GM18519 (cell line): ENCODE results near the gene VIPR2.
"Not testable (repeated sequence)": the region's sequence is repeated elsewhere in the genome, so short reads cannot be mapped to it uniquely, and the experiment has no call there.

Experiments used
- ATAC-seq: cut with Tn5 transposase; IDR thresholded peaks from one replicate; pipeline ENCODE4 v1.9.1; 2021; ENCODE audit warnings: mild to moderate bottlenecking, moderate library complexity; ENCODE audit not compliant: unreplicated experiment, low FRiP score

VIPR2 gene

DNA sequence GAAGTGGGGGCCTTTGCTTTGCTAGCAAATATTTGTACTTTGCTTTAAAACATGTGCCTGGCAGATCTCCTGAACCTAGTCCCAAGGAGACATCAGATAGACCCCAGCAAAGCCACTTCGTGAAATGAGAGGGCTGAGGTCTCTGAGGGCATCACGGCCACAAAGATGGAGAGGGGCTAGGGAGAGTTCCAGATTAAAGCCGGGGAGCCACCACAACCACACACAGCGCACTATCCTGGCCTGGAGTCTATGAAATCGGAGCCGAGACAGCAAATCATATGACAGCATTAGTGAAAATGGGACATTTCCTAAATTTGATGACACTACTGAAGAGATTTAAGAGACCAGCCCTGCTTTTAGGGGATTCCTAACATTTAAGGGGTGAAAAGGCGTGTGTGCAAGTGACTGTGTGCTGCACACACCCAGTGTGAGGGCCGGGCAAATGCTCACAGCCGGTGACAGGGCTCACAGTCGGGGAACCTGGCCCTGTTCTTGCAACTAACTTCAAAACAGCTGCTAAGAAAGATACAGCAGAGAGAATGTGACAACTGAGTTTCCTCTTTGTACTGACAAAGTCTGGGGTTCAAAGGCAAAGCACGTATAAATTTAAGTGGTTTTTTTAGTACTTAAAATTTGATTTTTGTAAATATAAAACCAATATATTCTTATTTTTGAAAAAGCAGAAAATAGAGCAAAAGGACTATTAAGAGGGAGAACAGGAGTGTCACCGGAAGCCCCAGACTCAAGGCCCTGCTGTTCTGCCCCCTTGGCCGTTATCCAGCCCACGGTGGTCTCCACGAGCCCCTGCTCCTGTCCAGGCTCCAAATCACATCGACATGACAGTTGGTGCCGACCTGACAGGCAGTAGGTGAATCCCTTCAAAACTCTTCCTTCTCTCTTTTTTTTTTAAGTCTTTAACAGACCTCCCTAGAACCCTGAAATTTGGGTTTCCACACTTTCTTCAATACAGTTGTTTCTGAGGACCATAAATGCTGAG, 49.5 kb downstream of the VIPR2 start:
- ATAC-seq: no peak

DNA sequence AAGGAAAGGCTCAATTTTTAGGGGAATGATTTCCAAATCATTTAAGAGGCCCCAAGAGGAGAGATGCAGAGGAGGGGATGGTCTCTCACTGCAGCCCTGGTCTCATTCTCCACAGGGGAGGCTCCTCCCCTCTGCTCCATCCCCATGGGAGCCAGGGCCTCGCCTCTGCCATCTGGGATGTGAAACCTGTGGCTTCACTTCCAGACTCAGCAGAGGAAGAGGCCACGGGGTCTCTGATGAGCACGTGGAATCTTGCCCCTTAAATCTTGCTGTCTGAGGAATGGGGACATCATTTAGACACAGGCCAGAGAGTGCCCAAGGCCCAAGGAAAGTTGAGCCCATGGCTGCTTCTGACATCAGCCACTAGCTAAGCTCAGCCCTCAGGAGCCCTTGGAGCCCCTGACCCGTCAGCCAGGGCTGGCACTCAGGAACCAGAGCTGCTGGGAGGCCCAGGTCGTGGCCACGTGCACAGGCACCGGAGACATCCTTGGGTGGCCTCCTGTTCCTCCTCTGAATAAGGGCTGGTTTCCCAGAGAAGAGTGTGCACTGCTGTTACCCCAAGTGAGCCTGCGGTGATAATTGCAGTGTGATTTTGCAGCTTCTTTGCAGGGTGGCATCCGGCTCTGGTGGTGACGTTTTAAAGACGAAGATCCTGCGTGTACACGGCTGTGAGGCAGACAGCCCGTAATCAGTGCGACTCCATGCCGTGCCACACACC, 50.5 kb downstream of the VIPR2 start:
- ATAC-seq: no peak

DNA sequence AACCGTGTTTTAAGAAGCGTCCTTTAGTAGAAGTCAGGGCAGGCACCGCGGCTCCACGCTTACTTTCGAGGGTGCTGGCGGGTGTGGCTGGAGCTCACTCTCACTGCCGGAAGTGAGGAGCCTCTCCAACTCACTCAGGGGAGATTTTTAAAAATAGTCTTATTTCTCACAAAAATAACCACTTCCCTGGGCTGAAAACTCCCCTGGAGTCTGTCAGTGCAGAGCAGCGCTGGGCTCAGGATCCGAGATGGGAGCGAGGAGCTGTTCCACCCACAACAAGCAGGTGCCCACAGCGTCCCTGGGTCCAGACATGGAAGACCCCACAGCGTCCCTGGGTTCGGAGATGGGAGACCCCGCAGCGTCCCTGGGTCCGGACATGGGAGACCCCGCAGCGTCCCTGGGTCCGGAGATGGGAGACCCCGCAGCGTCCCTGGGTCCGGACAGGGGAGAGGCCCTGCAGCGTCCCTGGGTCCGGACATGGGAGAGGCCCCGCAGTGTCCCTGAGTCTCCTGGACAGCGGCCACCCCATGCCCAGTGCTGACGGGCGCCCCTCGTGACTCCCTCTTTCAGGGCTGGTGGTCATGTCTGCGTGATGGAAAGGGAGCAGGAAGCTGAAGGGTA, 51.2 kb downstream of the VIPR2 start:
- no peak for ATAC-seq

DNA sequence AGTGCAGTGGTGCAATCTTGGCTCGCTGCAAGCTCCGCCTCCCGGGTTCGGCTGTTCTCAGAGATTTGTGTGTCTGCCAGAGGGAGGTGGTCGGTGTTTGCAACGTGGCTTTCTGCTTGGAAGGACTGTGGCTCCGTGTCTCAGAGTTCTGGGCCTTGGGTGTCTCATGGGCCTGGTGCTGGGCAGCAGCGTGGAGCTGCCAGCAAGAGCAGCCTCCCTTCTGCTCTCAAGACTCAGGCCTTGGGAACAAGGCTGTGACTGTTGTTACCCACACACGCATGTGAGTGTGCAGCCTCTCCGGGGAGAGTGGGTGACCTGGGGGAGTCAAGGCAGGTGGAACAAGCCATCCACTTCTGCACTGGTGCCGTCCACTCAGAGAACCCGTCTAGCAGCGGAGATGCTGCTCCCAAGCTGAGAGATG, 52.0 kb downstream of the VIPR2 start:
- no peak for ATAC-seq

DNA sequence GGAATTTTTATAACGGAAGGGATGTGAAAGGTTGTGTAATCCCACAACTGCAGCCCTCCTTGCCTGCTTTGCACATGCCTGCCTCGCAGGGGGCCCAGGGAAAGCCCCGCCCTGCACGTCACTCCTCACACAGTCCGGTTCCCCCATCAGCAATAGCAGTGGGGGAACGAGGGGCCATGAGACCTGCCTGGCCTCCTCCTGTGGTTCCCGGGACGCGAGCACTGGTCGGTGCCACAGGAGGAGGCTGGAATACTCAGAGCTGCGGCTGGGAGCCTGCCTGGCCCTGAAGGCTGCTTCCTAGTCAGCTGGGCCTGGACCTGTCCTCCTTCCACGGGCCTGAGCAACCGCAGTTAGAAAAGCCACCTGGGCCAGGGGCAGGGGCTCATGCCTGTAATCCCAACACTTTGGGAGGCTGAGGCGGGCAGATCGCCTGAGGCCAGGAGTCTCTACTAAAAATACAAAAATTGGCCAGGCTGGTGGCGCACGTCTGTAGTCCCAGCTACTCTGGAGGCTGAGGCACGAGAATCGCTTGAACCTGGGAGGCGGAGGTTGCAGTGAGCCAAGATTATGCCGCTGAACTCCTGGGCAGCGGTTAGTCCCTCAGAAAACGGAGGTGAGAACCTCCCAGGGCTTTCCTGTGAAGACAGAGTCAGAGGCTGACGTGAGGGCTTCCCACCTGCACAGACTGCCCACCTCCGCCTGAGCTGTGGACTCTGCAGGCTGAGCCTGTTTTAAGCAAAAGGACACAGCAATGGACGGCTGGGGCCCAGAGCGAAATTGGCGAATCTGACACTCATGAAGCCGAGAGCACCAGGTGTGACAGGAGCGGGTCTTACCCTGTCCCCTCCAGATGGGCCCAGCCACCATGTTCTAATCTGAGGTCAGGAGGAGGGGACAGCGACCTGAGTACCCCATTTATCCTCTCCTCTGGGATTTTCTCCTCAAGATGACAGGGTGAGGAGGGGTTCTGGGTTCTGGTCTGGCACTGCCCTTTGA, 52.9 kb downstream of the VIPR2 start:
- no peak for ATAC-seq

DNA sequence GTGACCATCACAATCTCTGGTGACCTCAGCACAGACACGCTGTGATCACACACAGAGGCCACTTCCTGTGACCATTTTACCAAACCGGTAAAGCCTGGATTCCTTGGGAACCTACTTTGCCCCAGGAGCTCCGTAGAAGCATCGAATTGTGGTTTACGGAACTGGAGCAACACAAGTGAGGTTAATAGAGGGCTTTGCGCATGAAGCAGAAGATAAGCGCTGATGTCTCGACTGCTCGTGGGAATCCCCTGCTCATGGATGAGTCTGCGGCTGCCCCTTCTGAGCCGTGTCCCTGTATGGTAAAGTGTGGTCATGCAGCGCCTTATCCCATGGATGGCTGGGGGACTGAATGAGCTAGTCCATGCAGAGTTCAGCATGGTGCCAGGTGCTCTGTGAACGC, 53.6 kb downstream of the VIPR2 start:
- no peak for ATAC-seq

DNA sequence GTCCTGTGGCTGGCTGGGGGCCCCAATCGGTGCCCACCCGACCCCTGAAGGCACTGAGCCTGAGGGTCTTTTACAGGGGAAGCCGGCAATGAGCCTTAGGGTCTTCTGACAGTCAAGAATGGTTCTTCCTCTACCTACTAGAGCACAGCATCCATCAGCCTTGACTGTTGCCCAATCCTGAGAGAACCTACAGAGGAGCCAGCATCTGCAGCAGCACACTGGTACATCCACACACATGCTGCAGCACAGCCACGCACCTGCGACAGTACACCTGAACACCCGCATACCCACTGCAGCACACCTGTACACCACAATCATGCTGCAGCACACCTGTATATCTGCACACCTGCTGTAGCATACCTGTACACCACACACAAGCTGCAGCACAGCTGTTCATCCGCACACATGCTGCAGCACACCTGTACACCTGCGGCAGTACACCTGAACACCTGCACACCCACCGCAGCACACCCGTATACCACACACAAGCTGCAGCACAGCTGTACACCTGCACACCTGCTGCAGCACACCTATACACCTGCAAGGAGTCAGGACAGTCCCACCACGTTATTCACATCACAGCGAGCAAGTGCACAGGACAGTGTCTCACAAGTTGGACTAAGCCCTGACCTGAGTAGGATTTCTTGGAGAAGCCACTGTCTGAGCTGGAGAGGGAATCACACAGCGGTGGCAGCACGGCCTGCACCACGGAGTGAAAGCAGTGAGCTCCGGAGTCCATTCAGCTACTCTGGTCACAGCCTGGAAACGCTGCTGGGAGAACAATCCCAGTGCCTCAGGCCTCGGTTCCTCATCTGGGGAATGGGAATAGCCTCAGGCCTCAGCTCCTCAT, 56.4 kb downstream of the VIPR2 start:
- no peak for ATAC-seq

DNA sequence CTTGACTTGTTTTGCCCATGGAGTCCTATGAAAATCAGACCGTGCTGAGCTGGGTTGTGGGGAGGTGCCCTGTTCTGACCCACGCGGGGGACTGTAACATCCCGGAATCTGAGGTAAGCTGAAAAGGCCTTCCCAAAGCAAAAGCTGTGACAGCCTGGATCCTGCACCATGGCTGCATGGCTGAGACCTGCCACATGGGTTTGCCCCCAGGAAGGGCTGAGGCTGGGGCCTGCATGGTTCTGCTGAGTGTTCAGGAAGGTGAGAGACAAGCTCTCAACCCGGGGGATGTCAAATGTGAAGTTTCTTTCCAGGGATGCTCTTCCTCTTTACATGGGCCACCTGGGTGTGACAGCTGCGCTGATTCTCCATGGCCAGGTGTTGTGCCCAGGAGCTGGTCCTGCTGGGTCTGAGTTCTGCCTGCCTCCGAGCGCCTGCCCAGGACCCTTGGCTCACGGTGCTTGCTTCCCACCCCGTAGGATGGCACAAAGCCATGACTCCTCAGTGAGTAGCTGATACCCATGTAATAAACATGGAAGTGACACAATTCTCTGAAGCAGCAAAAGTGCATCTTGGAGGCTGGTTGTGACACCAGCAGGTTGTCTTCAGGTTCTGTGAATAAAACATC, 58.3 kb downstream of the VIPR2 start:
- ATAC-seq: no peak

DNA sequence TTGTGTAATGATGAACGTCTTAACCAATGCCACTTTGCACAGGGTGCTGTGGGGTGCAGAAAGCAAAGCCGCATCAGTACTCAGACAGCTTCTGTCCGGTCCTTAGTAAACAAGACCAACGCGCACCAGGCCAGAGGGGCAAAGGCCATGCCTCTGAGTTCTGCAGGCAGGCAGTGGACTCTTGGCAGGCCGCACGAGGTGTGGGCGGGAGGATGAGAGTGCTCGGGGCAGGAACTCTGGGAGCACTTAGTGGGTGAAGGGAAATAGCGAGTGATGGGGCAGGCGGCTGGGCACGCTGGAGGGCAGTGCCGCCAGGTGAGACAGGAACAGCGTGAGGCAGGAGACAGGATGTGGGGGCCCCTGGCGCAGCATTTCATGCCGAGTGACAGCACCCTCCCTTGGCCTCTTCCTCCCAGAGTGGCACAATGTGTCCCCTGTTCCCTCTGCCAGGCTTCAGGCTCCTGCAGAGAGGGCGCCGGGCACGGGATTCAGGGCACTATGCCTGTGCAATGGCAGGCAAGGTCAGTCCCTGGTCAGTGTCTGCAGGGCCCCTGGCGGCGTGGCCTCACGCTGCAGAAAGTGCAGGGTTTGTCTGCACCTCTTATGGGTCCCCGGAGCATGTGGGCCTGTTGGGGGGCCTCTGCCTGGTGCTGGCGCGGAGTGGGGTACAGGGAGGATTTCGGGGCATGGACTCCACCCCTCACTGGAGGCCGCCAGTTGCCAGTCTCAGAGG, 60.4 kb downstream of the VIPR2 start:
- no peak for ATAC-seq

DNA sequence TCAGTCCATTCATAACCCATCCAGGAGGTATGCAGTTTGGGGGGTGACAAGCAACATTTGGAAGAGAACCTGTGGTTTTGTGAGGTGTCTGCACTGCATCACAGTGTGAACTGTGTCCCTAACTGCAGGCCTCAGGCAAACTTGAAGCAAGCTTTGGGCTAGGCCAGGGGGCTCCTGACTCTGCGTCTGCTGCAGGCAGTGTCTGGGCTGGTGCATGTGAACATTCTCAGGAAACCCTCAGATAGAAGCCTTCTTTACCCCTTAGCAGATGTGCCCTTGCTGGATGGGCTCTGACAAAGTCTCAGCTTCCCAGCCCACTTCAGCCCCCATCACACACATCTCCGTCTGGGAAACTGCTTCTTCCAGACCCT, 61.0 kb downstream of the VIPR2 start:
- ATAC-seq: no peak

DNA sequence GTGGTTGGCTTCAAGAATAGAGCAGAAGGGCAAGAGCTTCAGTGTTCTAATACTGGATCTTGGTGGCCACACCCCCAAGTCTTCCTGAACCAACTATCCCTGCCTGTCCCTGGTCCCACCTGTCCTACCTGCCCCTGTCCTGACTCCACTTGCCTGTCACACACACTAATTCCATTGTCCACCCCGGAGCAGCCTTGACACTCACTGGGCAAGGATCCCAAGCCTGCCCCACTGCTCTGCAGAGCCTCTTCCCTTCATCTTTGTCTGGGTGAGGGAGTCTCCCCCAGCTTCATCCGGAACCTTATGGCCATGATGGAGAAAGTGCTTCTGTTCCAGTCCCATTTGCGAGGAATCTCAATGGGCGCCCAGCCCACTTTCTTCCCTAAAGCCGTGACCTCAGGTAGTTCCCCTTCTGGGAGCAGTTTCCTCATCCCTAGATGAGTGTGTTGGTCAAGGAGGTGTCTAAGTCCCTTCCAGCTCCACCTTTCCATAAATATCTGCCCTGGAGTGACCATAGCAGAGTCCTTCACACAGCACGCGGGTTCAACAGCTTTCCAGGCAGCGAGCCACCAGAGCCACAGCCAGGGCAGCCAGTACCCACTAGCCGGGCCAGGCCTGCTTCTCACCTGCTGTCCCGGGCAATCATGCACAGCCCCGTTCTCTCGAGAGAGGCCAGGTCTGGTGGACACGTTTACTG, 61.5 kb downstream of the VIPR2 start:
- no peak for ATAC-seq

DNA sequence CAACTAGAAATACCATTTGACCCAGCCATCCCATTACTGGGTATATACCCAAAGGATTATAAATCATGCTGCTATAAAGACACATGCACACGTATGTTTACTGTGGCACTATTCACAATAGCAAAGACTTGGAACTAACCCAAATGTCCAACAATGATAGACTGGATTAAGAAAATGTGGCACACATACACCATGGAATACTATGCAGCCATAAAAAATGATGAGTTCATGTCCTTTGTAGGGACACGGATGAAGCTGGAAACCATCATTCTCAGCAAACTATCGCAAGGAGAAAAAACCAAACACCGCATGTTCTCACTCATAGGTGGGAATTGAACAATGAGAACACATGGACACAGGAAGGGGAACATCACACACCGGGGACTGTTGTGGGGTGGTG, 62.6 kb downstream of the VIPR2 start:
- ATAC-seq: not testable (repeated sequence)

DNA sequence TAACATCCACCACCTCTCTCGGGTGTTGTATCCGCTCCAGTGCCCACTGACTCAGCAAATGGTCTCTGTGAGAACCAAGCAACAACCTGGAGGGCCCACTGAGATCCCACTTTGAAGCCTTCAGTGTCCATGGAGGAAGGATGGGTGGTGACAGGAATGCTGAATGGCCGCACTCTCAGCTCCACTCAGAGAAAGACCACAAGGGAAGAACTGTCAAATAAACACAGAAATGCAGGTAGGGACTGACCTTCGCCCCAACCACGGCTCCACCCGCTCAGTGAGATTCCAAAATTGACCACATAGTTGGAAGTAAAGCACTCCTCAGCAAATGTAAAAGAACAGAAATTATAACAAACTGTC, 65.8 kb downstream of the VIPR2 start:
- no peak for ATAC-seq

DNA sequence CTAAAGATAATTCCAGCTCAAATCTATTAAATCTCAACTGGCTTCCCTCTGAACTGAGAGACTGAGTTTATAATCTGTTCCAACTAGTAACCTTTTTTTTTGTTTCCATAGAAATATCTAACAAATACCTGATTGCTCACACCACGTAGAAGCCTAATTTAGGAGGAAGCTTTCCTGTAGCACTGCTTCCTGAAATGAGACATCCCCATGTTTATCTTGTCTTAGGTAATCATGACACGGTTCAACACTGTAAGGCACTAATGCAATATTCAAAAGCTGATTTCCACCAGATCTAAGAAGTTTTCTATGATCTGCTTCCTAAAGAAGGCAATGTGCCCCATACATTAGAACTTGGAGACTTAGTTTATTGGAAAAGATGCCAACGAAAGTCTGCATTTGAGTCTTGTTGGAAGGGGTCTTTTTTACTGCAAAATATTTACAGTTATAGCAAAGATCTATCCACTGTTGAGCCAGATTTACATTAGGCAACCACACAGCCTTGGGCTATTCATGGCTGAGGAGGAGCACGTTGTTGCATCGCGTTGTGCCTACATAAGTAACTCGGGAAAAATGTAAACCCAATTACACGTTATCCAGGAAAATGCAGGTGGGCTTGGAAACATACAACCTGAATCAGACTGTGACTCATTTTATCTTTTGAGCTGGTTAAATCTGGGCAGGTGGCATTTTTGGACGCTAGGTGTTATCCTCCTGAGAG, 66.3 kb downstream of the VIPR2 start:
- ATAC-seq: no peak

DNA sequence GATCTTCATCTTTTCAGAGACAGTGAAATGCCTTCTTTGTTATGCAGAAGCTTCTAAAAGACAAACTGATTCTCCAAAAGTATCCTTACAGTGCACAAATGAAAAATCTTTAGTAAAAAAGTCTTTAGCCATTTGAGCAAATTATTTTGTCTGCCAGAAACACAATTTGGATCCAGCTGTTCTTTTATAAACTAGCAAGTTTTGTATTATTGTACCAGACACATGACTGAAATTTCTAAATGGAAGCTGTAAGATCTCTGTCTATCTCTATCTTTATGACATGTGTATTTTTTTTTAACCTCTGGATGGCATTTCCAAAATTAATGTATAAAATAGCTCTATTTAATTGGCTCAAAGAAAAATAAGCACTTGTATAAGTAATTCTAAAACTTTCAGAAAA, 68.3 kb downstream of the VIPR2 start:
- no peak for ATAC-seq

DNA sequence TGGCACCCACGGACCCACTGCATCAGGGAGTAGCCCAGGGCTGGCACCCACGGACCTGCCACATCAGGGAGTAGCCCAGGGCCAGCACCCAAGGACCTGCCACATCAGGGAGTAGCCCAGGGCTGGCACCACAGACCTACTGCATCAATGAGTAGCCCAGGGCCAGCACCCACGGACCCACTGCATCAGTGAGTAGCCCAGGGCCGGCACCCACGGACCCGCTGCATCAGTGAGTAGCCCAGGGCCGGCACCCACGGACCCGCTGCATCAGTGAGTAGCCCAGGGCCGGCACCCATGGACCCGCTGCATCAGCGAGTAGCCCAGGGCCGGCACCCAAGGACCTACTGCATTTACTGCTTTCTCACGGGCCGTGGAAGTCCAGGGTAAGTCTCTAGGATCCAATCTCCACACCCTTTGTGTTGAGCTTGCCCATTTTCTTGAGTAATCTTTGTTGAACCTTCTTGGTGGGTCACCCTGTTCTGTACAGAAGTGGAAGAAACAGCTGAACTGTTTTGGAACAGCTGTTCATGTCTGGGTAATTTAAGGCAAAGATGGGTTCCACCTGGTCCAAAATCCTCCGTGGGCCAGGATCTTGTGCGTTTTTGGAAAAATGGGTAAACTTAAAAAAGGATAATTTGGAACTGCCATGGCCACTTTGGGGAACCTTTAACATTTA, 69.0 kb downstream of the VIPR2 start:
- no peak for ATAC-seq
